Frontal cortex (tissue), 4 donors: Measurements from ENCODE around the gene FOLR2. TPM values are rescaled to one million over a fixed set of nuclear protein-coding genes. Genes with fewer than 3 reads are reported as not detected.

ENCODE experiments used
- DNase-seq, 2 donors: peaks; one replicate each; pipeline ENCODE4 v3.0.0; 2012; ENCODE audit warnings: low spot score in 2 of 2
- FAIRE-seq: peaks from 2 replicates; lab custom pipeline; 2012; peaks lifted over from hg19 to GRCh38; lab: Jason Lieb, UNC
- total RNA-seq: library from RNA; depleted of rRNA; stranded (reverse); fragments of >200 nt; gene quantifications from one replicate; pipeline ENCODE4 v1.2.3, GENCODE V29; 2014
- donor health status: control.
- donor health status: control.
- donor health status: control.

The FOLR2 gene
- total RNA-seq, 1 donor from 2014 or later: 5.7 TPM

DNA sequence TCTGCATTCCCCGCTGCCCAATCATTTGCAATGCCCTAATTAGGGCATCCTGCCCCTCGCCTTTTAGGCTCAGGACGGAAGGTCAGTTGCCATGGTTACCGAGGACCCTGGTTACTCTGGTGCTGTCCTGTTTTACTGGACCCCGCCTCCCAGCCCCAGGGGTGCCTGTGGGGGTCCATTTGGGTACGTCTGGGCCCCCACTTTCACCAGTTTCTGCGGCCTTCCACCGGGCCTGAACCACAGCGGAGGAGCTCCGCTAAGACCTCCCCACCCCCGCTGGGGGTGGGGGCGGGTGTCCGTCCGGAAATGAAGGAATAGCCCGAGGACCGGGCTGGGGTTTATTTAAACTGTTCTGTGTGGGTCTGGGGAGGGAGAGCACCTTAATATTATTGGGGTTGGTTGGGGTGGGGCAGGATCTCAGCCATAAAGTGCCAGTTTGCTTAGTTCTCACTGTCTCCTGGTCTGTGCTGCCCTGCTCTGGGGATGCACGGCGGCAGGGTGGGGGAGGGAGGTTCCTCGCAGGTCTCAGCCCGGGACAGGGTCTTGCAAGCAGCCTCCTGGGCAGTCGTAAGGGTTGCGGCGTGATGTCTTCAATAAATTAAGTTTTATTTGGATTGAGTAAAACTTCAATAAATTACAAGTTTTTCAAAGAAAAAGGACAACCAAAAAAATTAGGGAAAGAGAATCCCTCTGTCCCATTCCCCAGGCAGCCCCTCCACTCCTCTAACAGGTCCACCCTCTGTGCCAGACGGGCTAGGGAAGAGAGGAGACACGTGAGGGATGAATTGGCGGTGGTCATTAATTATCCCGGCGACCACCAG, 22.1 kb downstream of the FOLR2 start:
- DNase-seq (no peak), FAIRE-seq (no peak)

DNA sequence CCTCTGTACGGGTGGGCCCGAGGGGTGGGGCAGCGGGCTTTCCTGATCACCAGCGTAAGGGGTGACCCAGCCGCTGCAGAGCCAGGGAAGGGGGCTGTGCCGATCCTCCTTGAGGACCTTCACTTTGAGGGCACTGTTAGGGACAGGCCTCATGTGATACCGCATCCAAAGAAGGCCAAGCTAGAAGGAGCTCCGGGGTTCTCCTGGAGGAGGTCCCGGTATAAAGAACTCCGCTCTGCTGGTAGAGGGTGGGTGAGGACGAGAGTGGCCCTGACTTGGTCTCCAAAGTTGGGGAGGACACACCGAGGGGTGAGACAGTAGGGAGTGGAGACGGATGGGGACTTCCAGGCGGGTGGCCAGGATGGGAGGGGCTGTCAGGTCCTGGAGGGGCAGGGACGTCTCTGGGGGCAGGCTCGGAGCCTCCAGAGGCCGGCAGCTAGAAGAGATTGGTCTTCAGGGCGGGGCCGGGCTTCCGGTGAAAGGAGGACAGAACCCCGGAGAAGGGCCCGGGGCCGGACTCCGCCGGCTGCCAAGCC, 22.8 kb downstream of the FOLR2 start:
- FAIRE-seq (no peak), DNase-seq (peak; percentile 65 to 68)

DNA sequence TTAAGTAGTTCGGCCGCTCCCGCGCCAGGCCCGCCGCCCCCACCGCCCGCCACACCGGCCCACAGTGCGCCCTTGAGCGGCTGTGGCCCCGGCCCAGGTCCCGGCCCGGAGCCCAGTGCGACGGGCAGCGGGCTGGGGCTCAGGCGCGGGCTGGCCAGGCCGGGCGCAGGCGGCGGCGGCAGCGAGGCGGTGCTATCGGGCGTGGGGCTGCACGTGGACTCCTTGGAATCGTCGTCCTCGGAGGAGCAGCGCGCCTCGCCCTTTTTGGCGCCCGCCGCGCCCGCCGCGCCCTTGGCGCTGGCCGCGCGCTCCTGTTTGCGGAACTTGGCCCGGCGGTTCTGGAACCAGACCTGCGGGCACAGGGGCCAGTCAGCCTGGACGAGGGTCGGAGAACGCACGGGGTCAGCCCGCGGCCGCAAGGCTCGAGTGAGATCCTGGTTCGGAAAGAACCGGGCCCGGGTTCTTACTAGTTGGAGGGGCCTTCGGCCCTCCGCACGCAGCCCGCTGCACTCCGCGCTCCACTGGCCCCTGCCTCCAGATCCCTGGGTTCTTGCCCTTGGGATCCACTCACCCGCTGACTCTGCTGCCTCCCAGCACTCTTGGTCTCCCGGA, 23.4 kb downstream of the FOLR2 start:
- DNase-seq (peak in 1 of 2 donors; percentile 65), FAIRE-seq (no peak)

DNA sequence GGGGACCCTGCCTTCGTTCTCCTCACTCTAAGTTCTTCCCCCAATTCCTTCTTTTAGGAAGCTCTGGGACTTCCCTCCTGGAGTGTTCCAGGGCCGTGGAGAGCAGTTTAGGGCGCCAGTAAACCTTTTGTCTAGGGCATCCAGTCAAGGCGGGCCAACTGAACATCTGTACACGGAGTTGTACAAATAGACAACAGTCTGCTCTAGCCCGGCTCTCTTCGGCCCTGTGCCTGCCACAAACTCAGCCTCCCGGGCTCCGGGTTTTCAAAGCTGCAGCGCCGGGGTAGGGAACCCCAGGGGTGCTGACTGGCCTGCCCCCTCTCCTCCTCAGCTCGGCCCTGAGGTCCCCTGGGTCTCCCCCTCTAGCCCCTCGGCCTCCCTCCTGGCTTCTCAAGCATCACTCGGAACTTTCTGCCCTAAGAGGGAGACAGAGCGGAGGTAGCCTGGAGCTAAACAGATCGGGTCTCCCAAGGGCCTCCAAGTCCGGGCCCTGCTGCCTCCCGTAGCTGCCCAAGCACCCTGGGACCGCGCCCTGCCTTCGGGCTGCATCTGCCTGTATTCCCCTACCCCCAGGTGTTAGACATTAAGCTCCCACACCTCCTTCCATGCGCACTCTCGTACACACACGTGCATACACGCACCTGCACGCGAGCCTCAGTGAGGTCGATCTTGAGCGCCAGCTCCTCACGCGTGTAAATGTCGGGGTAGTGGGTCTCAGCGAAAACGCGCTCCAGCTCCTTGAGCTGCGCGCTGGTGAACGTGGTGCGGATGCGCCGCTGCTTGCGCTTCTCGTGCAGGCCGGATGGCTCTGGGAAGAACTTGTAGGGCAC, 24.1 kb downstream of the FOLR2 start:
- DNase-seq (no peak), FAIRE-seq (no peak)

DNA sequence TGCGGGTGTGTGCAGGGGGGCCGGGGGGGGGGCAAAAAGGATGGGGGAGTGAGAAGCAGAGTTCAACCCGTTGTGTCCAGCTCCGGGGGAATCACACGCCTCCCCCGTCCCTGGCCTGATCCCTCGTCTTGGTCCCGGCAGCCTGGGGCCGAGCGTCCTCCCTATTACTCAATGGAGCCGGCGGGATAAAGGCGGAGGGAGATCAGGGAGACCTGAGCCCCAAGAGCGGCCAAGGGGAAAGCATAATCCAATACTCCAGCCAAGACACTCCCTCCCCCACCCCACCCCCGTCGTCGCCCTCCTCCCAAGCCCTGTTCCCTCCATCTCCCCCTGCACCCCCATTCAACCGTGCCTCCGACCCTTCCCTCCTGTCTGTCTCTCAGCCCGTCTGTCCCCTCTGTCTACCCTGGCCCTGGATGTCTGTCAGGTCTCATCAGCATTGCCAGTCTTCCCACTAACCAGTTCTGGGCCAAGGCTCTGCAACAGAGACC, 24.7 kb downstream of the FOLR2 start:
- FAIRE-seq (no peak), DNase-seq (no peak)

DNA sequence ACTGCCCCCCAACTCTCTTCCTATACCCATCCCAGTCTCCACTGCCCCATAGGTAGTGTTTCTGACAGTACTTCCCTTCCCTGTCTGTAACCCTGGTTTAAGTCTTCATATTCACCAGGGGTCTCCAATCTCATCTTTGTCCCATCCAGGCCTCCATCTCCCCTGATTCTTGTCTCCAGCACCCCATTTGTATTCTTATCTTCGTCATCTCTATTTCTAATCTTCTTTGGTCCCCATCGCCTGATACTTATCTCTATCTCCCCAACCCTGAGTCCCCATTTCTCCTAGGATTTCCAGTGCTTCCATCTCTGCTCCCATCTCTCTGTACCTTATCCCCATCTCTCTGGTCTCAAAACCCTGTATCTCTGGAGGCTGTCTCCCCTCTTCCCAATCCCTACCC, 25.5 kb downstream of the FOLR2 start:
- FAIRE-seq (no peak), DNase-seq (no peak)

DNA sequence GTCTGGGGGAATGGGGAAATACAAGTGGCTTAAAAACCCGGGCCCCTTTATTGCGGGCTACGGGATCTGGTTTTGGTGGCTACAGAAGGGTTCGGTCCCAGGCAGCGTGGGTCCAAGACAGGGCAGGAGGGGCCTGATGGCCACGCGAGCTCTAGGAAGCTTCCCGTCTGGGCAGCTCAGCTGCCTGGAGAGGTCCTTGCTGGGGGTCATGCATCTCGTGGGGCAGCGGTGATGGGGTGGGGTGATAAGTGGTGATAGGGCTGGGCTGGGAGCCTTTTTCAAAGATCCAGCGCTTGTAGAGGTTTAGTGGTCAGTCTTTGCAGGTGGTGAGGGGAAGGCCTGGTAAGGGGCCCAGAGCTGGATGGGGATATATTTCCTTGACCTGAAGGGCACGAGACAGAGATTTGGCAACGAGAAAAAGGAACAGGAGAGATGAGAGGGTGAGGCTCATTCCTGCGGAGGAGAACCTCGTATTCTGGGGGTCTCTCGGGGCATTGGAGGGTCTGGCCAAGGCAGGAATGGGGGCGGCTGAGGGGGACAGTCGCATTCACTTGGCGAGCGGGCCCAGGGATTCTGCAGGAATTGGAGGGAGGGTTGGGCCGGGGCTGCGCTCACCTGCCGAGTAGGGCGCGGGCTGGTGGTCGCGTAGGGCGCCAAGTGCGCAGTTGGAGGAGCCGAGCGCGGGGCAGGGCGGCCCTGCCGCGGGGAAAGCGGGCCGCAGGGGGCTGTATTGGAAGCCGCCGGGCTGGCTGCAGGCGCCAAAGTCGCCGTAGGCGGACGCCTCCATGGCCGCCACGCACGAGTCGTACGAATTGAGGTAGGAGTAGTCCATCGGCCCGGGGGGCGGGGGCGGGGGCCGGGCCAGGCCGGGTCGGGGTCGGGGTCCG, 26.8 kb downstream of the FOLR2 start:
- FAIRE-seq: no peak
- DNase-seq: no peak

DNA sequence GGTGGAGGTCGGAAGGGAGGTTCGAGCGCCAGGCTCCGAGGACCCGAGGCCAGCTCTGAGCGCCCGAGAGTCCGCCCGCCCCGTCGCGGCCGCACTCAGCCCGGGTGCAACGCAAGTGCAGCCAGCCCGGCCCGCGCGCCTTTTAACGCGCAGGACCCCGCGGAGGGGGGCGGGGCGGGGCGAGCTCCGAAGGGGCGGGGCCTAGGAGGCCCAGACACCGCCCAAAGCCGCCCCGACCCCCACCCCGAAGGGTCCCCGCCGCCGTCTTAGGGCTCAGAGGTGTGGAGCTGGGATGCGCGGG, 27.4 kb downstream of the FOLR2 start, which contains the start of gene PHOX2A:
Gene PHOX2A, minus strand, starts transcription at position 117 of the 301 bp plus-strand sequence. CDS start 172 bp downstream, outside the sequence.
- FAIRE-seq: no peak
- DNase-seq: no peak

DNA sequence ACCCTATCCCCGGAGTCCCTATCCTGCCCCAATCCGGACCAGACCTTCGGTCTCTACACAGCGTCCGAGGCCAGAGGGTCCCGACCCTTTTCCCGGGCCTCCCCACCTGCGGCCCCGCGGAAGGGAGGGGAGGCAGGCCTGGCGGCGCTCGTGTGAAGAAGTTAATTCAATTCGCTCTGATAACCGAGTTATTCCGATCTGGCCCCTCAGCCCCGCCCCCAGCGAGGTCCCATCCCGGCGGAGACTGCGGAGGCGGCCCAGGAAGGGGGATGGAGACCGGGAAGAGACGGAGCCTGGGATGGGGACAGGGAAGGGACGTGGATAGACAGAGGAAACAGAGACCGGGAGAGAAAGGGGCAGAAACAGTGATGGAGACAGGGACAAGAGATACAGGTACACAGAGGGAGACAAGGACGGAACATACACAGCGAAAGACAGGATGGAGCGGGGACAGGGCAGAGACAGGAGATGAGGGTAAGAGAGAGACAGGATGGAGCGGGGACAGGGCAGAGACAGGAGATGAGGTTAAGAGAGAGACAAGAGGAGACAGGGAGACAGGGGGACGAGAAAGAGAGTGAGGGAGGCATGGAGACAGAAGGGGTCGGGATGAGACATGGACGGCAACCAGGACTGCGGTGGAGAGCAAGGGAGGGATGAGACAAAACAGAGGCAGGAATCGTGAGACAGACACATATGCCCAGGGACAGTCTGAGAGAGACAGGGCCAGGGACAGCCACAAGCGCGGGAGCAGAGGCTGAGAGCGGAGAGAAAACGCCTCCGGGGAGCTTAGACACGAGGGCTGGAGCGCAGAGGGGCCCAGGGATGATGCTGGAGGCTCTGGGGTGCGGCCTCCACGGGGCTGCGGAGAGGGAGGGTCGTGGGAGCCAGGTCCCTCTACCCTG, 28.0 kb downstream of the FOLR2 start:
- DNase-seq (no peak), FAIRE-seq (no peak)

DNA sequence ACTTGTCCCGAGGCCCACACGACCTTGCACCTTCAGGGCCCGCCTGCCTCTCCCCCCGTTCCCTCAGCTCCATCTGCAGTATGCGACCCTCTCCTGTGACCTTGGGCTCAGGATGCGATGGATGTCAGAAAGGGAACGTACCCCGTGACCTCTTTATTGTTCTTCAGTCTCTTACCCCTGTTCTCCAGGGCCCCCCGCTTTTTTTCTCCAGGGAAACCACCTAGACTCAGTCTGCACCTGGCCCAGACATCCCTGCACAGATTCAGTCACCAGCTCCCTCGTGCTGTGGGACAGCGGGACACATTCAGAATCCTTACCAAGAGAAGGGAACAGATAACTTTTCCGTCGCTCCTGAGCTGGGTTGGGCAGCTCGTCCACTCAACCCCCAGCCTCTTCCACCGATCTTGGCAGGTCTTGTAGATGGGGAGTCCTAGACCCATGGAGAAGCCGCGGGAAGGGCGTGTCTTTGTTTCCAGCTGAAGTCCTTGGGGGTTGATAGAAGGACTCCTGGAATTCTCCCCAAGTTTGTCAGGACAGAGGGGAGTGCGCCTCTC, 28.7 kb downstream of the FOLR2 start:
- DNase-seq (no peak), FAIRE-seq (no peak)

DNA sequence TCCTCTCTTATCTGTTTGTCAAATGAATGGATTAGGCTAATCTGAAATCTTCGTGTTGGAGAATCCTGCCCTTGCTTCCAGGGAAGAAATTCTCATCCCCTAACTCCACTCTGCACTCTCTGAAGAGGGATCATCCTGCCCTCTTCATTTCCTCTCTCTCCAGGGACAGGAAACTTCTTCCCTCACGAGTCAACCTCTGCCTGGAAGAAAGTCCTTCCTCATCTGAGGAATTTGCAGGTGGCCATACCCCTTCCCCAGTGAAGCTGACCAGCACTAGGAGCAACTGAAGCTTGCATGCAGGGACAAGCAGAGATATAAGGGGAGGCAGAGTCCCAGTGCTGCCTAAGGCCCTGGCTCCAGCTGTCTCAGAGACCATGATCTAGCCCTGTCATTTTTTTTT, 31.0 kb downstream of the FOLR2 start:
- no peak for DNase-seq
- FAIRE-seq: no peak

DNA sequence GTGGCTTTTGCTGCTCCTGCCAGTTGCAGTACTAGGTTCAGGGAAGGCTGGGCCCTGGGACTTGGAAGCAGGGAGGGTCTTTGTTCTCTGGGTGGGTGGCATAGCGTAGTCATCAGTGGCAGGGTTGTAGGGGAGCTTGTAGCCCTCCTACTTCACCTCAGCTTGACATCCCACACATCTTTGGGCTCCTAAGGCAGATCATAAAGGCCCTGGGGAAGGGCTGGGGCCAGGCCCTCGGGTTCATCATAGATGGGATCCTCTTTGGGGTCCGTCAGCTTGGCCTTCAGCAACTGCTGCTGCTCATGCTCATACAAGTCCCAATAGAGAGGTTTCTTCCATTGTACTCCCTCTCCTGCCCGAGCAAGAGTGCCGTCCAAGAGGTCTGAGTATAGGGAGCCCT, 33.4 kb downstream of the FOLR2 start:
- no peak for DNase-seq
- FAIRE-seq: no peak

DNA sequence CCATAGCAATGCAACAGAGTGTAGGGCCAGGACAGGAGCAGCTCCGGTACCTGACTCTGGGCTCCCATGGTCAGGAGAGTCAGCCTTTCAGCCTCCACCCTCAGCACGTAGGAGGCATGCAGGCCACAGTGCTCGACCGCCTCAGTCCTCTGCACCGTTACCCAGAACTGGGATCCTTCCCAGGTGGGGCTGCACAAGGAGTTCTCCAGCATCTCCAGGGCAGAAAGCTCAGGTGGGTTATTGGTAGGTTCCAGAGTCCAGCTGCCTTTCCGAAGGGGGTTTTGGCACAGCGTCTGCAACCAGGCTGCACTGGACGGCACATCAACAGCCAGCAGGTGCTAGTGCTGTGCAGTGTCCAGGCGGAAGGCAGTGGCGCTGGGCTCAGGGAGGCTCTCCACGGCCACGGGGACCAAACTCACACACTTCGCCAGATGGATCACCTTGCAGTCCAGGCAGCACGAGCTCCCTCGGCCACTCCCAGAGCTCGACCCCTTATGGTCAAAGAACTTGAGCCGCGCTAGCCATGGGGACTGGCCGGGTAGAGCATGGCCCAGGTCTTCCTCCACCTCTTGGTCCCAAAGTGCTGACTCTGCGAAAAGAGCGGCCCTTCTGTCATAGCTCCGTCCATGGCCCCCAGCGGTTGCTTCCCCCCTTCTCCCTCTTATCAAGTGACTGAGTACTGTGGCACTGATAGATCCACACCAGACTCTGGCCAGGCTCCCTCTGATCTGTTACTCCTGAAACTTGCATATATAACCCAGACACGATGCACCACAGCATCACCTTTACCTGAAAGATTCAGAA, 34.3 kb downstream of the FOLR2 start:
- DNase-seq (no peak), FAIRE-seq (no peak)

DNA sequence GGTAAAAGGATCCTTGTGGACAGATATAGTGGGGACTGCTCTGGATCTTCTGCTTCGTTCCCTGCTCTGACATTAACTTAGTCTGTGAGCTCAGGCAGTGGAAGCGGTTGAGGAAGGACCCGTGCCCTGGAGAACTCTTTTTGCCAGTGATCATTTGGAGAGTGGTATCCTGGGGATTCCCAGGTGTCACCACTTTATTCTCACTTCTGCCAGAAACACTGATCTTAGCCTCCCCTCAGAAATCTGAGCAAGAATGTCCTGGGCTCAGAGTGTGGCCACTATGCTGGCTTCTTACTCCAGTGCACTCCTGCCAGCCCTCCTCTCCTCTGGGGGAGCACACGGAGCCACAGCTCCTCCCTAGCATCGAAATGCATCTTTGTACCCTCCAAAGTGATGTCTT, 35.0 kb downstream of the FOLR2 start:
- FAIRE-seq (no peak), DNase-seq (no peak)

DNA sequence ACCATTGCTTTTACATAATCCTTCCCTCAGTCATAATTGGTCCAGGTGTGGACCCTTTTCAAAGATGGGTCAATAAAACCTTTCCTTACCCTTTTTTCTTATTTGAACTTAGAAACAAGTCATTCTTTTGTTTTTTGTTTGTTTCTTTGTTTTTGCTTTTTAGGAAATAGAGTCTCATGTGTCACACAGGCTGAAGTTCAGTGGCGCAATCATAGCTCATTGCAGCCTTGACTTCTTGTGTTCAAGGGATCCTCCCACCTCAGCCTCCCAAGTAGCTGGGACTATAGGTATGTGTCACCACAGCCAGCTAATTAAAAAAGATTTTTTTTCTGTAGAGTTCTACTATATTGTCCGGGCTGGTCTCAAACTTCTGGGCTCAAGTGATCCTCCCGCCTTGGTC, 36.8 kb downstream of the FOLR2 start:
- DNase-seq: no peak
- FAIRE-seq: no peak

DNA sequence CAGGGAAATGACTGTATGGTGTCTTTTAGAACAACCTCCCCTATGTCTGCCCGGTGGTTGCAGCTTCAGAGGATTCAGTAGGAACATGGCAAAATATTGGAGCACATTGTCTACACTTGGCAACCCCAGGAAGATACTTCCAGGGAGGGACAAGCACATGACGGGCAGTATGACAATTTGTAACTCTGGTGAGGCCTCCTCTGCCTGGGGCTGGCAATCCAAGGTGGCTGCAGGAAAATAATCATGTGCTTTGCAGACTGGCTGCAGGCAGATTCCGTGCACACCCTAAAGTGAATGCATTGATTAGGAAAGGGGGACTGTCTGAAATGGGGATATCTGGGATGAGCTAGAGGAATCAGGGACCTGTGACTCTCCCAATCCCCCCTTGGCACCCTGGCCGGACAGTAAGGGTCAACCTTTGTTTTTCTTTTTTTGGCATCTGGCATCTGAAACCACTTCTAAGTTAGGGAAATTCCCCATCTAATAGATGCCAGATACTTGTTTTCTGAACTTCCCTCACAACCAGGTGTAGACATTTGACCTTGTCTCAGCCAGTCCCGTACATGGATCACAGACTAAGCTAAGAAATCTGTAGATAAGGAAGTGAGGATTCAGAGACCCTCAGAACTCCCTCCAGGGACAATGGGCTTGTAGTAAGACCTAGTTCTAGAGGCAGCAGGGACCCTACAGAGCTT, 37.9 kb downstream of the FOLR2 start:
- FAIRE-seq (no peak), DNase-seq (no peak)

DNA sequence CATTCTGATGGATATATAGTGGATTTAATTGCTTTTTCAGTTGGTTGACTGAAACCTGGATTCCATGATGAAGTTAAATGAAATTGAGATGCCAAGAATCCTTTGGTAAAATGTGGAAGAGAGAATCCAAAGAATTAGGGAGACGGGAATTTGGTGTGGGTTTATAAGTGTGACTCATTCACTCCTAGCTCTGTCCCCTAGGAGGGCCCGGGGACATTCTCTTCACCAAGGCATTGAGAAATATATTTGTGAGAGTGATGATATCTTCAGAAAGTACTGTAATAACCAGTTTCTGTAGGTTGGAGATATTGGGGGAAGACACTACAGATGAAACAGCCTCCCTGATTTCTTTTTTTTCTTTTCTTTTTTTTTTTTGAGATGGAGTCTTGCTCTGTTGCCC, 41.0 kb downstream of the FOLR2 start:
- no peak for FAIRE-seq
- DNase-seq: no peak
